ENCODE measurements around the gene GCK. TPM values are rescaled to one million over a fixed set of nuclear protein-coding genes. Genes with fewer than 3 reads are reported as not detected.

Gene GCK
- total RNA-seq, 1 donor from 2014 or later = 1.7 TPM

GRCh38 chr7:44102846-44103565 is 86.2 kb downstream of the GCK start:
- TF ChIP-seq POLR2A (IDR thresholded peaks at IDR 0.05) (no peak), CTCF (IDR thresholded peaks at IDR 0.05) (no peak), POLR2AphosphoS5 (IDR thresholded peaks at IDR 0.05; ENCODE audit: insufficient read depth in 1 of 2, low read depth in 1 of 2) (no peak)
- intact Hi-C loops (cut with DNase I) = no loop called here
- H3K36me3 ChIP-seq = peaks cover 0 to 16% of the 10 kb centered on the region in 2 donors
- DNase-seq (ENCODE audit: extremely low spot score in 2 of 2) = no peak
- no peaks in the 10 kb centered on the region for H3K9me3 ChIP-seq
- H3K27me3 ChIP-seq = no peaks in the 10 kb centered on the region
- H3K27ac ChIP-seq = peak overlapping the region; percentile 98
- peaks cover 60% of the 10 kb centered on the region for H3K4me1 ChIP-seq
- no peak overlapping the region for H3K4me3 ChIP-seq

- TF ChIP-seq POLR2AphosphoS5 (IDR thresholded peaks at IDR 0.05; ENCODE audit: insufficient read depth in 1 of 2, low read depth in 1 of 2) (peak in 1 of 2 donors; percentile 48), POLR2A (IDR thresholded peaks at IDR 0.05) (no peak), CTCF (IDR thresholded peaks at IDR 0.05) (no peak)
- intact Hi-C loops (cut with DNase I) = no loop called here
- H3K4me1 ChIP-seq = peaks cover 52% of the 10 kb centered on the region
- peak overlapping the region; percentile 98 for H3K27ac ChIP-seq
- no peak for DNase-seq (ENCODE audit: extremely low spot score in 2 of 2)
- H3K36me3 ChIP-seq = peaks cover 0 to 8% of the 10 kb centered on the region in 2 donors
- no peak overlapping the region for H3K4me3 ChIP-seq
- no peaks in the 10 kb centered on the region for H3K9me3 ChIP-seq
- H3K27me3 ChIP-seq = no peaks in the 10 kb centered on the region
These were observed 87.0 kb downstream of the GCK start for GRCh38 chr7:44101966-44102845.

GRCh38 chr7:44101303-44101965 is 87.8 kb downstream of the GCK start:
- no peak overlapping the region for H3K4me3 ChIP-seq
- H3K4me1 ChIP-seq = peaks cover 45% of the 10 kb centered on the region
- peaks cover 0 to under 1% of the 10 kb centered on the region in 2 donors for H3K36me3 ChIP-seq
- H3K9me3 ChIP-seq = no peaks in the 10 kb centered on the region
- intact Hi-C loops (cut with DNase I) = no loop called here
- H3K27me3 ChIP-seq = no peaks in the 10 kb centered on the region
- no peak for TF ChIP-seq CTCF (IDR thresholded peaks at IDR 0.05)
- no peak for TF ChIP-seq POLR2A (IDR thresholded peaks at IDR 0.05)
- TF ChIP-seq POLR2AphosphoS5 (IDR thresholded peaks at IDR 0.05; ENCODE audit: insufficient read depth in 1 of 2, low read depth in 1 of 2) = no peak
- peak overlapping the region; percentile 98 for H3K27ac ChIP-seq
- DNase-seq (ENCODE audit: extremely low spot score in 2 of 2) = no peak

- no peak for DNase-seq (ENCODE audit: extremely low spot score in 2 of 2)
- Histone ChIP-seq H3K27ac (peak overlapping the region; percentile 98), H3K27me3 (no peaks in the 10 kb centered on the region), H3K4me3 (no peak overlapping the region), H3K9me3 (no peaks in the 10 kb centered on the region), H3K36me3 (no peaks in the 10 kb centered on the region), H3K4me1 (peaks cover 40% of the 10 kb centered on the region)
- TF ChIP-seq POLR2AphosphoS5 (IDR thresholded peaks at IDR 0.05; ENCODE audit: insufficient read depth in 1 of 2, low read depth in 1 of 2) = peak in 1 of 2 donors; percentile 62
- TF ChIP-seq POLR2A (IDR thresholded peaks at IDR 0.05) = no peak
- TF ChIP-seq CTCF (IDR thresholded peaks at IDR 0.05) = no peak
- intact Hi-C loops (cut with DNase I) = no loop called here
These were observed 88.6 kb downstream of the GCK start for GRCh38 chr7:44100458-44101302.

All from vagina (tissue), 2 donors.